ENCODE data around the gene OFD1.
A peak's percentile ranks its signal among the peaks of the same experiment; 100 is the strongest.

OFD1 gene

DNA sequence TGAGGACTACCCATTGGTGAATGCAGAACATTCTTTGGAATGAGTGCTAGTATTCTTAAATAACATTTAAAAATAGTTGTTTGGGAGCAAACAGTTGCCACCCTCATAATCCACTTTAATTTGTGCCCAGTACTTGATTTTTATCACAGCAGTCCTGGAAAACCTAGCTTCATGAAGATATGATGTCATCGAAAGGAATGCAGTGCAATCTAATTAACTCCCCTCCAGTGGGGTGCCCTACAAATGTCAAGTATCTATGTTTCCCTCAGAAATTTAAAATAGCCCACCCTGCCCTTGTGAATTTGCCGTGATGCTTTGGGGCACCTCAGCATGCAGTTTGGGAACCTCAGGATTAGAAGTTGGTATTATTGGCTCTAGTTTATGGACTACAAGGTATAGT is 40.2 kb upstream of the OFD1 start (continued):
- TF ChIP-seq, protein P1, sequence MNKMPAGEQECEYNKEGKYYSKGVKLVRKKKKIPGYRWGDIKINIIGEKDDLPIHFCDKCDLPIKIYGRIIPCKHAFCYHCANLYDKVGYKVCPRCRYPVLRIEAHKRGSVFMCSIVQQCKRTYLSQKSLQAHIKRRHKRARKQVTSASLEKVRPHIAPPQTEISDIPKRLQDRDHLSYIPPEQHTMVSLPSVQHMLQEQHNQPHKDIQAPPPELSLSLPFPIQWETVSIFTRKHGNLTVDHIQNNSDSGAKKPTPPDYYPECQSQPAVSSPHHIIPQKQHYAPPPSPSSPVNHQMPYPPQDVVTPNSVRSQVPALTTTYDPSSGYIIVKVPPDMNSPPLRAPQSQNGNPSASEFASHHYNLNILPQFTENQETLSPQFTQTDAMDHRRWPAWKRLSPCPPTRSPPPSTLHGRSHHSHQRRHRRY (tag by site-specific recombination; IDR thresholded peaks at IDR 0.05) = no peak
- TF ChIP-seq ZIC2 (tag by site-specific recombination; IDR thresholded peaks at IDR 0.05) (no peak), KLF9 (tag by site-specific recombination; IDR thresholded peaks at IDR 0.05; ENCODE audit: low read depth) (no peak), MYNN (tag by site-specific recombination; IDR thresholded peaks at IDR 0.05; ENCODE audit: borderline replicate concordance) (no peak), ZNF324 (tag by site-specific recombination; IDR thresholded peaks at IDR 0.05) (no peak), KLF8 (tag by site-specific recombination; IDR thresholded peaks at IDR 0.05) (peak; percentile 52; the same call in 1 of the 2 replicates), ZNF629 (tag by site-specific recombination; IDR thresholded peaks at IDR 0.05) (peak; percentile 79), ZNF529 (tag by site-specific recombination; IDR thresholded peaks at IDR 0.05; ENCODE audit: insufficient replicate concordance) (no peak), ZNF112 (tag by site-specific recombination; IDR thresholded peaks at IDR 0.05) (no peak), ZNF549 (tag by site-specific recombination; IDR thresholded peaks at IDR 0.05) (no peak), ZNF10 (tag by site-specific recombination; IDR thresholded peaks at IDR 0.05) (no peak), ZFP37 (tag by site-specific recombination; IDR thresholded peaks at IDR 0.05) (no peak), ZNF626 (tag by site-specific recombination; IDR thresholded peaks at IDR 0.05) (no peak), ZNF530 (tag by site-specific recombination; IDR thresholded peaks at IDR 0.05; ENCODE audit: low read depth) (no peak), ZEB2 (tag by site-specific recombination; IDR thresholded peaks at IDR 0.05) (peak; percentile 62; the same call in 1 of the 2 replicates), ZNF354C (tag by site-specific recombination; IDR thresholded peaks at IDR 0.05; ENCODE audit: borderline replicate concordance, low read depth) (no peak), WT1 (tag by site-specific recombination; IDR thresholded peaks at IDR 0.05) (no peak), ZNF571 (tag by site-specific recombination; IDR thresholded peaks at IDR 0.05) (no peak), SP2 (tag by site-specific recombination; IDR thresholded peaks at IDR 0.05) (no peak)
- TF ChIP-seq, protein P2, sequence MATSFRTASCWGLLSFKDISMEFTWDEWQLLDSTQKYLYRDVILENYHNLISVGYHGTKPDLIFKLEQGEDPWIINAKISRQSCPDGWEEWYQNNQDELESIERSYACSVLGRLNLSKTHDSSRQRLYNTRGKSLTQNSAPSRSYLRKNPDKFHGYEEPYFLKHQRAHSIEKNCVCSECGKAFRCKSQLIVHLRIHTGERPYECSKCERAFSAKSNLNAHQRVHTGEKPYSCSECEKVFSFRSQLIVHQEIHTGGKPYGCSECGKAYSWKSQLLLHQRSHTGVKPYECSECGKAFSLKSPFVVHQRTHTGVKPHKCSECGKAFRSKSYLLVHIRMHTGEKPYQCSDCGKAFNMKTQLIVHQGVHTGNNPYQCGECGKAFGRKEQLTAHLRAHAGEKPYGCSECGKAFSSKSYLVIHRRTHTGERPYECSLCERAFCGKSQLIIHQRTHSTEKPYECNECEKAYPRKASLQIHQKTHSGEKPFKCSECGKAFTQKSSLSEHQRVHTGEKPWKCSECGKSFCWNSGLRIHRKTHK (tag by site-specific recombination; IDR thresholded peaks at IDR 0.05) = no peak
- TF ChIP-seq, protein P3, sequence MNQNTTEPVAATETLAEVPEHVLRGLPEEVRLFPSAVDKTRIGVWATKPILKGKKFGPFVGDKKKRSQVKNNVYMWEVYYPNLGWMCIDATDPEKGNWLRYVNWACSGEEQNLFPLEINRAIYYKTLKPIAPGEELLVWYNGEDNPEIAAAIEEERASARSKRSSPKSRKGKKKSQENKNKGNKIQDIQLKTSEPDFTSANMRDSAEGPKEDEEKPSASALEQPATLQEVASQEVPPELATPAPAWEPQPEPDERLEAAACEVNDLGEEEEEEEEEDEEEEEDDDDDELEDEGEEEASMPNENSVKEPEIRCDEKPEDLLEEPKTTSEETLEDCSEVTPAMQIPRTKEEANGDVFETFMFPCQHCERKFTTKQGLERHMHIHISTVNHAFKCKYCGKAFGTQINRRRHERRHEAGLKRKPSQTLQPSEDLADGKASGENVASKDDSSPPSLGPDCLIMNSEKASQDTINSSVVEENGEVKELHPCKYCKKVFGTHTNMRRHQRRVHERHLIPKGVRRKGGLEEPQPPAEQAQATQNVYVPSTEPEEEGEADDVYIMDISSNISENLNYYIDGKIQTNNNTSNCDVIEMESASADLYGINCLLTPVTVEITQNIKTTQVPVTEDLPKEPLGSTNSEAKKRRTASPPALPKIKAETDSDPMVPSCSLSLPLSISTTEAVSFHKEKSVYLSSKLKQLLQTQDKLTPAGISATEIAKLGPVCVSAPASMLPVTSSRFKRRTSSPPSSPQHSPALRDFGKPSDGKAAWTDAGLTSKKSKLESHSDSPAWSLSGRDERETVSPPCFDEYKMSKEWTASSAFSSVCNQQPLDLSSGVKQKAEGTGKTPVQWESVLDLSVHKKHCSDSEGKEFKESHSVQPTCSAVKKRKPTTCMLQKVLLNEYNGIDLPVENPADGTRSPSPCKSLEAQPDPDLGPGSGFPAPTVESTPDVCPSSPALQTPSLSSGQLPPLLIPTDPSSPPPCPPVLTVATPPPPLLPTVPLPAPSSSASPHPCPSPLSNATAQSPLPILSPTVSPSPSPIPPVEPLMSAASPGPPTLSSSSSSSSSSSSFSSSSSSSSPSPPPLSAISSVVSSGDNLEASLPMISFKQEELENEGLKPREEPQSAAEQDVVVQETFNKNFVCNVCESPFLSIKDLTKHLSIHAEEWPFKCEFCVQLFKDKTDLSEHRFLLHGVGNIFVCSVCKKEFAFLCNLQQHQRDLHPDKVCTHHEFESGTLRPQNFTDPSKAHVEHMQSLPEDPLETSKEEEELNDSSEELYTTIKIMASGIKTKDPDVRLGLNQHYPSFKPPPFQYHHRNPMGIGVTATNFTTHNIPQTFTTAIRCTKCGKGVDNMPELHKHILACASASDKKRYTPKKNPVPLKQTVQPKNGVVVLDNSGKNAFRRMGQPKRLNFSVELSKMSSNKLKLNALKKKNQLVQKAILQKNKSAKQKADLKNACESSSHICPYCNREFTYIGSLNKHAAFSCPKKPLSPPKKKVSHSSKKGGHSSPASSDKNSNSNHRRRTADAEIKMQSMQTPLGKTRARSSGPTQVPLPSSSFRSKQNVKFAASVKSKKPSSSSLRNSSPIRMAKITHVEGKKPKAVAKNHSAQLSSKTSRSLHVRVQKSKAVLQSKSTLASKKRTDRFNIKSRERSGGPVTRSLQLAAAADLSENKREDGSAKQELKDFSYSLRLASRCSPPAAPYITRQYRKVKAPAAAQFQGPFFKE (tag by site-specific recombination; IDR thresholded peaks at IDR 0.05; ENCODE audit: borderline replicate concordance) = no peak
- TF ChIP-seq, protein P4, sequence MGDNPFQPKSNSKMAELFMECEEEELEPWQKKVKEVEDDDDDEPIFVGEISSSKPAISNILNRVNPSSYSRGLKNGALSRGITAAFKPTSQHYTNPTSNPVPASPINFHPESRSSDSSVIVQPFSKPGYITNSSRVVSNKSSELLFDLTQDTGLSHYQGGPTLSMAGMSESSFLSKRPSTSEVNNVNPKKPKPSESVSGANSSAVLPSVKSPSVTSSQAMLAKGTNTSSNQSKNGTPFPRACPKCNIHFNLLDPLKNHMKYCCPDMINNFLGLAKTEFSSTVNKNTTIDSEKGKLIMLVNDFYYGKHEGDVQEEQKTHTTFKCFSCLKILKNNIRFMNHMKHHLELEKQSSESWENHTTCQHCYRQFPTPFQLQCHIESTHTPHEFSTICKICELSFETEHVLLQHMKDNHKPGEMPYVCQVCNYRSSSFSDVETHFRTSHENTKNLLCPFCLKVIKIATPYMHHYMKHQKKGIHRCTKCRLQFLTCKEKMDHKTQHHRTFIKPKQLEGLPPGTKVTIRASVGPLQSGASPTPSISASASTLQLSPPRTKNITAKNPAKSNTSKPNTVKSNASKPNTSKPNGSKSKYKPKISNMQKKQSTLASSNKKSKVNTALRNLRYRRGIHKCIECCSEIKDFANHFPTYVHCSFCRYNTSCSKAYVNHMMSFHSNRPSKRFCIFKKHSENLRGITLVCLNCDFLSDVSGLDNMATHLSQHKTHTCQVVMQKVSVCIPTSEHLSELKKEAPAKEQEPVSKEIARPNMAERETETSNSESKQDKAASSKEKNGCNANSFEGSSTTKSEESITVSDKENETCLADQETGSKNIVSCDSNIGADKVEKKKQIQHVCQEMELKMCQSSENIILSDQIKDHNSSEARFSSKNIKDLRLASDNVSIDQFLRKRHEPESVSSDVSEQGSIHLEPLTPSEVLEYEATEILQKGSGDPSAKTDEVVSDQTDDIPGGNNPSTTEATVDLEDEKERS (tag by site-specific recombination; IDR thresholded peaks at IDR 0.05) = no peak
- TF ChIP-seq, protein P5, sequence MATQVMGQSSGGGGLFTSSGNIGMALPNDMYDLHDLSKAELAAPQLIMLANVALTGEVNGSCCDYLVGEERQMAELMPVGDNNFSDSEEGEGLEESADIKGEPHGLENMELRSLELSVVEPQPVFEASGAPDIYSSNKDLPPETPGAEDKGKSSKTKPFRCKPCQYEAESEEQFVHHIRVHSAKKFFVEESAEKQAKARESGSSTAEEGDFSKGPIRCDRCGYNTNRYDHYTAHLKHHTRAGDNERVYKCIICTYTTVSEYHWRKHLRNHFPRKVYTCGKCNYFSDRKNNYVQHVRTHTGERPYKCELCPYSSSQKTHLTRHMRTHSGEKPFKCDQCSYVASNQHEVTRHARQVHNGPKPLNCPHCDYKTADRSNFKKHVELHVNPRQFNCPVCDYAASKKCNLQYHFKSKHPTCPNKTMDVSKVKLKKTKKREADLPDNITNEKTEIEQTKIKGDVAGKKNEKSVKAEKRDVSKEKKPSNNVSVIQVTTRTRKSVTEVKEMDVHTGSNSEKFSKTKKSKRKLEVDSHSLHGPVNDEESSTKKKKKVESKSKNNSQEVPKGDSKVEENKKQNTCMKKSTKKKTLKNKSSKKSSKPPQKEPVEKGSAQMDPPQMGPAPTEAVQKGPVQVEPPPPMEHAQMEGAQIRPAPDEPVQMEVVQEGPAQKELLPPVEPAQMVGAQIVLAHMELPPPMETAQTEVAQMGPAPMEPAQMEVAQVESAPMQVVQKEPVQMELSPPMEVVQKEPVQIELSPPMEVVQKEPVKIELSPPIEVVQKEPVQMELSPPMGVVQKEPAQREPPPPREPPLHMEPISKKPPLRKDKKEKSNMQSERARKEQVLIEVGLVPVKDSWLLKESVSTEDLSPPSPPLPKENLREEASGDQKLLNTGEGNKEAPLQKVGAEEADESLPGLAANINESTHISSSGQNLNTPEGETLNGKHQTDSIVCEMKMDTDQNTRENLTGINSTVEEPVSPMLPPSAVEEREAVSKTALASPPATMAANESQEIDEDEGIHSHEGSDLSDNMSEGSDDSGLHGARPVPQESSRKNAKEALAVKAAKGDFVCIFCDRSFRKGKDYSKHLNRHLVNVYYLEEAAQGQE (tag by site-specific recombination; IDR thresholded peaks at IDR 0.05) = no peak
